Stimulated activated CD8-positive, alpha-beta memory T cell treated with anti-CD3 and anti-CD28 coated beads, Interleukin-15, amount 100 ng/mL, for 4 hours (primary cell): ENCODE data around the gene AGO1.
"Not testable (repeated sequence)": the region's sequence is repeated elsewhere in the genome, so short reads cannot be mapped to it uniquely, and the experiment has no call there.

Source experiments
- DNase-seq, 2 donors: peaks; one replicate each; pipeline ENCODE4 v3.0.0-alpha.2; 2020; ENCODE audit warnings: low read depth in 2 of 2

The AGO1 gene

GRCh38 chr1:35869245-35869950 lies 13.6 kb upstream of the AGO1 start:
- not testable (repeated sequence) for DNase-seq

DNA sequence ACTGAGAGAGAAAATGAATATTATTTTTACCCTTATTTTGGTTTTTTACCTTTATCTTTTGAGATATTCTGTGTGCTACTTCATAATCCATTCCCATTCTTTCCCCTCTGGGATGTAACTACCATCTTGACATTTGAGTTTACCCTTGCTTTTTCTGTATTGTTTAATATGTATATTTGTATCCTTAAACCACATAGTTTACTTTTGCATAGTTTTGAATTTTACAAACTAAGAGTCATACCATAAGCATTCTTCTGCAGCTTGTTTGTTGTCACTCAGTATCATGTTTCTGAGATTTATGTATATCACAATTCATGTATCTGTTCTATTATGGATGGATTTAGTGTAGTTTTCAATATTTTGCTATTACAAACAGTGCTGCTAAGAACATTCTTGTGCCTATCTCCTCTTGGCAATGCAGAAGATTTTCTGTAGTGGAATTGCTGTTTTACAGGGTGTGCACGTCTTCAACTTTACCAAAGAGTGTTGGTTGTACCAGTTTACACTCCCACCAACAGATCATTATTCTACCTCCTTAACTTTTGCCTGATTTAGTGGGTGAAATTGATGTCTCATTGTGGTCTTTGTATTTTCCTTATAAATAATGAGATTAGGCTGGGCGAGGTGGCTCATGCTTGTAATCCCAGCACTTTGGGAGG lies 12.2 kb upstream of the AGO1 start:
- DNase-seq: no peak

GRCh38 chr1:35873243-35873750 lies 9.7 kb upstream of the AGO1 start:
- DNase-seq: no peak

DNA sequence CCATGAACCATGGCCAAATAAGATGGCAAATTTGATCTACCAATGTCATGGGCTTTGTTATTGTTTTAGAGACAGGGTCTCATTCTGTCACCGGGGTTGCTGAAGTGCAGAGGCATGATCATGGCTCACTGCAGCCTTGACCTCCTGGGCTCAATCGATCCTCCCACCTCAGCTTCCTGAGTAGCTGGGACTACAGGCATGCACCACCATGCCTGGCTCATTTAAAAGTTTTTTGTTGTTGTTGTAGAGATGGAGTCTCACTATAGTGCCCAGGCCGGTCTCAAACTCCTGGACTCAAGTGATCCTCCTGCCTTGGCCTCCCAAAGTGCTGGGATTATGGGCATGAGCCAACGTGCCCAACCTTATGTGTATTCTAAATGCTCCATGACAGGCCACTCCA lies 8.9 kb upstream of the AGO1 start:
- DNase-seq: not testable (repeated sequence)

- no peak for DNase-seq
Measured at GRCh38 chr1:35876988-35877387, 6.0 kb upstream of the AGO1 start.

- DNase-seq: no peak
Measured at GRCh38 chr1:35881850-35882273, 1.1 kb upstream of the AGO1 start.

GRCh38 chr1:35882586-35882944 lies 444 bp upstream of the AGO1 start:
- no peak for DNase-seq

- peak; percentile 11 for DNase-seq
Measured at GRCh38 chr1:35883635-35884101, 659 bp downstream of the AGO1 start.

DNA sequence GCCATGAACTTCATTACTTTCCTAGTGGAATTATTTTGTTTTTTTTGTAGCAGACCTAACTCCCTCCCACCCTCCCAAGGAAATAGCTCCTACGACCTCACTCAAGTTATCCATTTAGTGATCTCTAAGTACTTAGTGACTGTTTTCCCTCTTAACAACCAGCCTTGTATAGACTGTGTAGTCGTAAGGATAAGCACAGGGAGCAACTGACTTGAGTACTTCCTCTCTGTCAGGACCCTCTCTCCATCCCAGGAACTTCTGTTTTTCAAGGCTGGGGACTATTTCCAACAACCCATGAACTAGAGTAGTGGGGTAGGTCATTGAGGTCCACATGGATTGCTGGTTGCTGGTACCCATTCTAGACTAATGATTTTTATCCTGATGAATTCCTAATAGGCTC lies 1.9 kb downstream of the AGO1 start:
- no peak for DNase-seq

DNA sequence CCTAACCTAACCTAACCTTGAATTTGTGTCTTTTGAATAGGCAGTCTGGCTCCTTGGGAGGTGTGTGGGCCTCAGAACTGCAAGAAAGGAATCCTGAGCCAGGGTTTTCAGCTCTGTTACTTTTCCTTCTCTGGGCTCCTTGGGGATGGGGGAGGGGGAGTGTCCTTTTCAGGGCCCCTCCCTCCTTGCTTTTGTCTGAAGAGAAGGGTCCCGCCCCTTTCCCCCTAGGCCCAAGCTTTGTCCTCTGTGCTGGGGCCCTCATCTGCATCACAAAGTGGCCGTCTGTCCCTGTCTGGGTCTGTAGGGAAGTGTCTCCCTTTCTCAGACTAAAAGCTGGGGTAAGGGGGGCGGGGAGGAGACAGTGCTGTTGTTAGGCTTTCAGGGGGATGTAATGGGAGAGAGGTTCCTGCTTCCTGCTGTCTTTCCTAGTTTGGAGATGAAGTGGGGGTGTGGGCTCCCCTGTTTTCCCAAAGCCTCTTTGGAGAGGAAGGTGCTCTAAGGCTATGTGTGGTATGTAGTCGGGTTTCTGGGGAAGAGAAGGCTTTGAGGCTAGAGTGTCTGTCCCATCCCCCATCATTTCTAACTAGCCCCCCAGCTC lies 3.1 kb downstream of the AGO1 start:
- no peak for DNase-seq

GRCh38 chr1:35886577-35887431 lies 3.8 kb downstream of the AGO1 start:
- no peak for DNase-seq

DNA sequence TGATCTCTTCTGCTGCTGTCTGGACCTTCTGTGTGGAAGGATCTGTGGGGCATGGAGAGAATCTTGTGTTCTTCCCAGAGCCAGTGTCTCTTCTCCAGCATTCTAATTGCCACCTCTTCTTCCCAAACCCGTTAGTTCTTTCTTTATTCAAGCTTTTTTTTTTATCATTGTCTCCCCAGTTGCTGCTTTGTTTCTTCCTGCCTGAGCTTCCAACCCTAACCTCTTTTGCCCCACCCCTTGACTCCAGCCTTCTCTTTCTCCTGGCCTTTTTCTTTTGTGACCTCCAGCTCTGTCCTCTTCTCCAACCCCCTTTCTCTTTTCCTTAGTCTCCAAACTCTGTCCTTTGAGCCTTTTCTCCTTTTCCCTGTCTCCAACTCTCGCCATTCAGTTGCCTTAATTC lies 4.5 kb downstream of the AGO1 start:
- no peak for DNase-seq

DNA sequence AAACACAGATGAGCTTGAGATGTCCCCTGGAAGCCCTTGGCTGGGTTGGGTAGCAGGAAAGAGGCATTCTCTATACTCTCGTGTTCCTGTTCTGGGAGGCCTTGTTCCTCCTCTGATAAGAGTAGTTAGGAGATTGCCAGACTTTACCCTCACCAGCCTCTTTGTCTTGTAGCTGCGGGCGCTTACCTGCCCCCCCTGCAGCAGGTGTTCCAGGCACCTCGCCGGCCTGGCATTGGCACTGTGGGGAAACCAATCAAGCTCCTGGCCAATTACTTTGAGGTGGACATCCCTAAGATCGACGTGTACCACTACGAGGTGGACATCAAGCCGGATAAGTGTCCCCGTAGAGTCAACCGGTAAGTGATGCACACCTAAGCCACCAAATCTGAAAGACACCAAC lies 5.2 kb downstream of the AGO1 start:
- no peak for DNase-seq

- not testable (repeated sequence) for DNase-seq
Measured at GRCh38 chr1:35888981-35889380, 6.0 kb downstream of the AGO1 start.

DNA sequence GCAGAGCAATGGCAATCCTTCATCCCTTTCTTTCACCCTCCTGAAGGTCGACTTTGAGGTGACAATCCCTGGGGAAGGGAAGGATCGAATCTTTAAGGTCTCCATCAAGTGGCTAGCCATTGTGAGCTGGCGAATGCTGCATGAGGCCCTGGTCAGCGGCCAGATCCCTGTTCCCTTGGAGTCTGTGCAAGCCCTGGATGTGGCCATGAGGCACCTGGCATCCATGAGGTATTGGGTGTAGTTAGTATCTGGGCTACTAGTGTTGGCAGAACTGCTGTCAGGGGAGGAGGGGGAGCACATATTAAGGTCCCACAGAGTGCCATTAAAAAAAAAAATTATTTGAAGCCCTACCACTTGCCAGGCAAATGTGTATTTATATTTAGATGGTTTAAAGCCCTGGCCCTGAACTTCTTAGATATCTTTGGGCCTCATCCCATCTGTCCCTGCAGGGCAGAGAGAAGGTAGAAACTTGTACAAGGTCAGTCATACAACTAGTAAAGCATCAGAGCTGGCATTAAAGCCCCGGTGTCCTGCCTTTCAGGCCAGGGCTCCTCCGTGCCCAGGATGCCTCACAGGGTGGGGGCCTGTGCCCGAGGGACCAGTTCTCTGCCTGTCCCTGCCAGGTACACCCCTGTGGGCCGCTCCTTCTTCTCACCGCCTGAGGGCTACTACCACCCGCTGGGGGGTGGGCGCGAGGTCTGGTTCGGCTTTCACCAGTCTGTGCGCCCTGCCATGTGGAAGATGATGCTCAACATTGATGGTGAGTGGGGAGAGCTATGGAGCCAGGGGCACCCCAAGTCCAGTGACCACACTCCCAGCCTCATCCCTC lies 10.3 kb downstream of the AGO1 start:
- DNase-seq: no peak

- no peak for DNase-seq
Measured at GRCh38 chr1:35894183-35894582, 11.2 kb downstream of the AGO1 start.

GRCh38 chr1:35894656-35895055 lies 11.6 kb downstream of the AGO1 start:
- DNase-seq: no peak

- no peak for DNase-seq
Measured at GRCh38 chr1:35899941-35900340, 16.9 kb downstream of the AGO1 start.

DNA sequence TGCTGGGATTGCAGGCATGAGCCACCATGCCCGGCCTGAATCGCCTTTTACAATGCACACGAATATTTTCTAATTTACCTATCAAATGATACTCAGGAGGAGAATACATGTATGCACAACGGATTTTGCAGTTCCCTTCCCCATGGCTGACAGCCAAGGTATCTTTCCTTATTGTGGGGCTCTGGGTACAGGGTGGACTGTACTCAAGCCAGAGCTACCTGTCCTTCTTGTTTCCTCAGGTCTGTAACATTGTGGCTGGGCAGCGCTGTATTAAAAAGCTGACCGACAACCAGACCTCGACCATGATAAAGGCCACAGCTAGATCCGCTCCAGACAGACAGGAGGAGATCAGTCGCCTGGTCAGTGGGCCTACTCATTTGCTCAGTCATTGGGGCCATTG lies 18.2 kb downstream of the AGO1 start:
- DNase-seq: no peak

- DNase-seq: no peak
Measured at GRCh38 chr1:35902671-35903070, 19.7 kb downstream of the AGO1 start.

GRCh38 chr1:35914717-35915116 lies 31.7 kb downstream of the AGO1 start:
- no peak for DNase-seq
